Stromal cell of bone marrow (primary cell): ENCODE results near the gene PIKFYVE.
"Not testable (repeated sequence)": the region's sequence is repeated elsewhere in the genome, so short reads cannot be mapped to it uniquely, and the experiment has no call there.

Source experiments
- DNase-seq: peaks from one replicate; pipeline ENCODE4 v3.0.0-alpha.2; 2012; ENCODE audit warnings: low read depth

PIKFYVE gene

GRCh38 chr2:208366215-208367127 lies 100.4 kb downstream of the PIKFYVE start:
- no peak for DNase-seq

GRCh38 chr2:208369091-208369490 lies 103.0 kb downstream of the PIKFYVE start:
- DNase-seq, result no peak

- DNase-seq, result no peak
Observed at GRCh38 chr2:208370881-208371633, 105.0 kb downstream of the PIKFYVE start.

GRCh38 chr2:208371634-208371935 lies 105.5 kb downstream of the PIKFYVE start:
- no peak for DNase-seq

- DNase-seq, result peak; percentile 19
Observed at GRCh38 chr2:208373460-208374089, 107.5 kb downstream of the PIKFYVE start.

GRCh38 chr2:208375491-208376068 lies 109.5 kb downstream of the PIKFYVE start:
- DNase-seq, result no peak

- not testable (repeated sequence) for DNase-seq
Observed at GRCh38 chr2:208377344-208377860, 111.3 kb downstream of the PIKFYVE start.

- no peak for DNase-seq
Observed at GRCh38 chr2:208379192-208379591, 113.1 kb downstream of the PIKFYVE start.

- no peak for DNase-seq
Observed at GRCh38 chr2:208384637-208385036, 118.6 kb downstream of the PIKFYVE start.

- DNase-seq, result no peak
Observed at GRCh38 chr2:208386541-208386940, 120.5 kb downstream of the PIKFYVE start.

GRCh38 chr2:208389940-208390339 lies 123.9 kb downstream of the PIKFYVE start:
- DNase-seq, result no peak

GRCh38 chr2:208392300-208392699 lies 126.2 kb downstream of the PIKFYVE start:
- DNase-seq, result no peak

GRCh38 chr2:208396796-208397195 lies 130.7 kb downstream of the PIKFYVE start:
- DNase-seq, result not testable (repeated sequence)

GRCh38 chr2:208399201-208399600 lies 133.1 kb downstream of the PIKFYVE start:
- DNase-seq, result no peak

GRCh38 chr2:208406474-208407451 lies 140.7 kb downstream of the PIKFYVE start, which contains the start of gene PTH2R:
Gene PTH2R, plus strand, starts transcription at chr2:208406792. Its CDS starts 252 bp downstream, at chr2:208407044.
- no peak for DNase-seq

- no peak for DNase-seq
Observed at GRCh38 chr2:208407667-208408066, 141.6 kb downstream of the PIKFYVE start.
